Upper lobe of left lung (tissue), 4 donors: ENCODE measurements around the gene C4orf50.

Experiments used
- CTCF ChIP-seq, 6 experiments: fragments of 450-650 bp in 4 of 6; fragments of 200-600 bp in 2 of 6; sonication (generic) in 2 of 6; IDR thresholded peaks; one replicate each; pipeline ENCODE4 v1.5.1; 2016 to 2019; ENCODE audit warnings: antibody characterized with exemption in 6 of 6
- POLR2A ChIP-seq, 4 donors: fragments of 450-650 bp; IDR thresholded peaks; one replicate each; pipeline ENCODE4 v1.5.1; 2016 to 2017; ENCODE audit warnings: antibody characterized with exemption in 4 of 4, mild to moderate bottlenecking in 2 of 4
- POLR2AphosphoS5 ChIP-seq, 2 donors: sonication (generic); formaldehyde crosslinking; IDR thresholded peaks; one replicate each; pipeline ENCODE4 v1.5.1; 2017; ENCODE audit warnings: antibody characterized with exemption in 2 of 2

- no peak for TF ChIP-seq CTCF (IDR thresholded peaks at IDR 0.05)
- TF ChIP-seq POLR2A (IDR thresholded peaks at IDR 0.05): no peak
- no peak for TF ChIP-seq POLR2AphosphoS5 (IDR thresholded peaks at IDR 0.05)
Measured at GRCh38 chr4:6008766-6009385, 9.4 kb downstream of the C4orf50 start.
